ENCODE measurements around the gene ICE1.
"Not testable (repeated sequence)": the region's sequence is repeated elsewhere in the genome, so short reads cannot be mapped to it uniquely, and the experiment has no call there.

The ICE1 gene, protein sequence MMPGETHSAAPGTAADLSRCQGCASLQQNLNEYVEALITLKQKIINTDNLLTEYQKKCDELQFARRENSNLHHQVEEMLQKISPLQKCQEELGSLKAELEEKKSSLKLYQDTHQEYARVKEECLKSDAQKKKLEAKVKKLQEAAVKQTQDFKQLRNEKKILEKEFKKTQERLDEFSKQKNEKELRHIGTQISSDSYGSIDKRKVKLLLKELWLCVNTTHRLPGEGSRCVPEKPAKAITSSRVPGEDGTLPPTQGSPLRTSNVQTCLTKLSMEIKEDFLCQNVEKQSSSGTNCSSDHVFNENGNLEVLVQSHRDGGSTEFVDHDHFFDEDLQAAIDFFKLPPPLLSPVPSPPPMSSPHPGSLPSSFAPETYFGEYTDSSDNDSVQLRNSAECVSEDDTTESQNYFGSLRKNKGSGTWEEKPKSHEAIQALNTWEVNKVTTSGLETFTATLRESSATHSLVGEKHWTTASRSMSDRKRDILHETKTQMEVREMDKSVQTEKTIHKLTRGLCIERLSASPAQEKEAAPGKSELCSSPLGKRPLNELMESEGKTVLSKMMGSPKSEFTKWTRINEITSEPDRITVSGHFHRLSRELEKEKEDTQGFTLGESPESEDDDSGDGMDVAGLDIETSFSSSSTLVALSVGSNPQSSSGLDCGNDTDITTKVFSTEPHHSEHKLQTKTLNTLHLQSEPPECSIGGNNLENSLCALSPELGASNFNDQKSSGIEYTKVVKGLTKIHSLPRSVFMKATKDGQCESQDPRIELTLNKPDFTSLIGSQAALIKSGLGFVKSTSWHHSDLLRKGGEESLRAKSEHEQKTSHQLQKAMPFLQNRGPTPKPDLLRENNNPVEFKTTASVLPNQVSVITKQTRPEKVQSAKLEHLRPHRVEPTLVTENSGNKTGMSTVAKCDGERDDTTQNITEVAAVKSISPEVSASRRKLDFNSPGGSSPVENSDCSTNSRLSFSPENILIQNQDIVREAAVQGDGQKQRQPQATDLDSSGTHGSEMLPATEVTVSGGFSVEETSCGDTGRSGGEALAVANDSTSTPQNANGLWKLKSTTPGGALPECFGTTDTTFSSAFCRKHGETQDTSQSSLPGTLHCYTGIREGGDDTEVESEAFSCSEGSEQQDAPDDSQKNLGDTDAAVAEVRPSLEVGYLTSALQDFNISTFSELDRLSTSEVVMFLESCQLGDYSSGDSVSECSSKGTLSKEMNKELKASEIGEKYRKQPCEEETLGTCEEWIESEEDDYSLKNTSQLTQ (N-terminal part only)

DNA sequence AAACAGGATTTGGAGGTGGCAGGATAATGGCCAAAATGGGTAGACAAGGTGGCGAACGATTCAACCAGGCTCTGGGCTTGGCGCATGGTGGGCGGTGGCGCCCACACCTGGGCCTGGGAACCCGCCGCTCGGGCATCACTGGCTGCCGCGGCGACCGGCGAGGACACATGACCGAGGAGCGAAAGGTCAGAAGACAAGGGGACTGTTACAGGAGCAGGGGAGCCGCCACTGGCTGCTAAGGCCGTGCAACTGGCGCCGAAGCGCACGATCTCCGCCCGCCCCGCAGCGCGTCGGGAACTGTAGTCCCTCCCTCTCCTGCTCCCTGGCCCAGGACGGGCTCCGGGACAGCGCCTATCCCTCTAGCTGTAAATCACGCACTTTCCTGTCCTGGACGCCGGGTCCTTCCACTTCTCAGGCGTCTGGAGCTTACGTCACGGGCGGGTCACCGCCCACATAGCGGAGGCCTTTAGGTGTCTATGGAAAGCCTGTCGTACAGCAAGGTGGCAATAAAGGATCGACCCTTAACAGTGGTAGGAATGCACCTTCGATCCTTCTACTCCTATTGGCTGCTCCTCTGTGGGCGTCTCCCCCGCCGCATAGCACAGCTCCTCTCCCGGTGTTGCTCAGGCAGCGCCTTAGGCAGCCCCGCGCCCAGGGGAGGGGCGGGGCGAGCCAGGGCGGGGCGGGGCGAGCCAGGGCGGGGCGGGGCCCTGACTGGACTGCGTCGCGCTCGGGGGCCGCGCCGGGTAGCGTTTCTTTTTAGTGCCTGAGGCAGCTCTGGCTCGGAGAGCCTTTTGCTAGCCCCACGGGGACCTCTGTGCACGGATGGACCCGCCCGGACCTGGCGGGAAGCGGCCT lies at the start of gene ICE1:
Gene ICE1, plus strand, starts transcription at position 717 of the 858 bp plus-strand sequence. CDS start 239 bp downstream, outside the sequence.
- peak; percentile 98 for DNase-seq

DNA sequence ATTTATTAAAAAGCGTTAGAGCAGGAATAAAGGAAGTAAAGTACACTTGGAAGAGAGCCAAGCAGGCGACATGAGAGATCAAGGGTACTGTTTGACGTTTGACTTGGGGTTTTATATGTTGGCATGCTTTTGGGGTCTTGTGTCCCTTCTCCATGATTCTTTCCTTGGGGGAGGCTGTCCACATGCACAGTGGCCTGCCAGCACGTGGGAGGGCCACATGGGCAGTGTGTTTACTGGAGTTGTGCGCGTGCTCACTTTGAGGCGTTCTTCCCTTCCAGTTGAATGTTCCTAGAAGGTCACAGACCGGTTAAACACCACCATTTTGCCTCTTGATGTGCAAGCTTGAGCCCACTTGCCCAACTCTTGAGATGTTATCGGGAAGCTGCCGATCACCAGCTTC lies 49.5 kb upstream of the ICE1 start:
- no peak for DNase-seq

DNA sequence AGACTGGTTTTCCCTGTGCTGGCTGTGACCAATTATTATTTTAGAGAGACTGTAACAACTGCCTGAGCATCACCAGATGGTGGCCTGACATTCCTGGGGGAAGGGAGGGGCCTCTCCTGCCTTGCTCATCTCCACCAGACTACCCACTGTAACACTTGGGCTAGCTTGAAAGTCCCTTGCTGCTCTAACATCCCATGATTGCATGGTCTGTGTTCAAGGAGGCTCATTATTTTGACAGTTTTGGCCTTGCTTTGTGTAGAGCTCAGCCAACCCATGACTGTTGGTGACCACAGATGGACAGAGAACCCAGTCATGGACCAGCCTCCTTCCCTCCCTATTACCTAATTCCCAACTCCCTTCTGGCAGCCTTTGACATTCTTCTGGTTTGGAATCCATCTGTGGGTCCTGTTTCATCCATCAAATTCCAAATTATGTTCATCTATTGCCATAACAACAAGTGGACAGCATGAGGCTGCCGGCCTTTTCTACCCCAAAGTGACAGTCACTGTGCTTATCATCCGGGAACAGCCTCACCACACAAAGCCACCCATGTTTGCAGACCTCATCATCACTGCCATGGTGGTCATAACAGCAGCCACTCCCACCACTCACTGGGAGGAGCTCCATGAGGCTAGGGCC lies 49.0 kb upstream of the ICE1 start:
- no peak for DNase-seq

DNA sequence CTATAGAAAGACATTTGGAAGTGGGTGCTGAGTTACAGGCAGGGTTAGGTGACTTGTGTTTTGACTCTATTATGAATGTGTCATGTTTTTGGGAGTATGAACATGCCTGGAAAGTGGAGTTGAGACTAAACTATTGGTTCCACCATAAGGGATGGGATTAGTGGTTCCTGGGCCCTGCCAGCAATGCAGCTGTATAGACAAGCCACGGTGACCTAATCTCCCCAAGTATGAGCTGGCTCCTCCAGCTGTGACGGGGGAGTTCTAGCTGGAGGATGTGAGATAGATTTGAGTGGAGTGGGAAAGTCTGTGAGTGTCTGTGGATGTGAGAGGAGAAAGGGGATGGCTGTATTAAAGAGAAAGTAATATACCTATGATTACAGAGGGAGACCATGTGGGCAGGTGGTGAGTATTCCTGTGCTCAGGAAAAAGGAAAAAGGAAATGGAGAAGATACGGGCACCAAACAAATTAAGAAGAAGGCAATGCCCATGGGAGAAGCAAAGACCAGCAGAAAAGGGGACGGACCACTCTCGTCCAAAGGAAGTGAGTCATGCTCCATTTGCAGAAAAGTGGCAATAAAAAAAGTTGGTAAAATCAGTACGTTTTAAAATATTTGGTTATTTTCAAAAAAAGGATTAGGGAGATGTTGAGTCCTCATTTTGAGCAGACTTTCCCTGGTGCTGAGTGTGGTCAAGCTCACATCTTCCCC lies 48.3 kb upstream of the ICE1 start:
- no peak for DNase-seq

DNA sequence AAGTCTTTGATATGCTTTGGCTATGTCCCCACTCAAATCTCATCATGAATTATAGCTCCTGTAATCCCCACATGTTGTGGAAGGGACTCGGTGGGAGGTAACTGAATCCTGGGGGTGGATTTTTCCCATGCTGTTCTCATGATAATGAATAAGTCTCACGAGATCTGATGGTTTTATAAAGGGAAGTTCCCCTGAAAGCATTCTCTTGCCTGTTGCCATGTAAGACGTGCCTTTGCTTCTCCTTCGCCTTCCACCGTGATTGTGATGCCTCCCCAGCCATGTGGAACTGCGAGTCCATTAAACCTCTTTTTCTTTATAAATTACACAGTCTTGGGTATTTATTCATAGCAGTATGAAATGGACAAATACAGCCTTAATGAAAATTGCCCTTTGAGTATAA lies 44.7 kb upstream of the ICE1 start:
- DNase-seq: no peak

DNA sequence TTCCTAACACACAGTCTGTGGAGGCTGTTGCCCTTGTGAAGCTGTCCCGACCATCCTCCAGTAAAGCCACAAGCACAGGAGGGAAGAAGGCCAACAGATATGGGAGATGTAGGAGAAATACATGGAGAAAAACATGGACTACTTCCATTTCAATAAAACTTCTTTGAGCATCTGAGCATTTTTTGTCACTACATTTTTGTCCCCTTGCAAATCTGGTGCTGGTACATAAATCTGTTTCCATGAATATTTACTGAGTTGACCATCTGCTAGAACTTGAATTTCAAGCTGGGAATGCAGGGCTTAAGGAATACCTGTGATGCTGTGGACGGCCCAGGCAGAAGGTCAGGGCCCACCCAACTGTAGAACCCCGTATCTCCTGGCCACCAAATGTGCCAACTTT lies 43.9 kb upstream of the ICE1 start:
- DNase-seq: no peak

DNA sequence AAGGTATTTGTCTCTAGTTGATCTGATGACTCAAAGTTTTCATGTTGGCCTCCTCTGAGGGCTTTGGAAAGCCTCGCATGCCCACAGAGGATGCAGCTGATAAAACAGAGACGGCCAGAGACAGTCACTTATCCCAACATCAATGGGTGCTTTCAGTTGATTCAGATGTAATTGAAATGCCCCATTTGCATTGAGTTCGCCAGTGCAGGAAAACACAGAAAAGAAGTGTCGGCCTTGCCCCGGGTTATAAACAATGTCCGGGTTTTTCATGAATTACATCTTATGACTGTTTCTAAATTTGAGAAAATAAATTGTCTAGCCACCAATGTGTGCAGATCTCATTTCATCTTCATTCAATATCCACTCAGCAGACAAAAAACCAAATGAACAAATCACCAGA lies 42.2 kb upstream of the ICE1 start:
- DNase-seq: no peak

DNA sequence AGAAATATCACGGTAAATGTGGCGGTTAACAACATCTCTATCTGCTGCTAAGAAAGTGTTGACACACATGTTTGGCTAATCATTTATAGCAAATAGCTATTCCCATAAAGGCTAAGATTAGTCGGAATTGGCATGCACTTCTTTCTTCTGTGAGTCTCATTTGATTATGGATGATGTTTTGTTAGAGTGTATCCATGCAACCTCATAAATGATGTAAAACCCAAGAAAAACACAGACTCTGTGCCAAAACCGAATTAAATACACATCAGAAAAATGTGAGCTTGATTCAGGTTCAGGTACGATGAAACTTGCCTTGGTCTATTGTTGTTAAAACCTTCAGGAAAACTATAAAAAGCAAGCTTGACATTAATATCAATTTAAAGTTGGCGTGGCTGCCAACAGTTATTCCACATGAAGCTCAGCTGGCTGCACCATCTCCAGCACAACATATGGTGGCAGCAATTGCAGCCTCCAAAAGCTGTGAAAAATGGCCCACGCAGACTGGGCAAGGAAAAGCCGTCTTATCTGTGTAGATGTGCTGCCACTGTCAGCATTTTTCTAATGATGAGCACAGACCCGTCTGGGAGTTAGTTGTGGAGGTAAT lies 41.1 kb upstream of the ICE1 start:
- DNase-seq: no peak

DNA sequence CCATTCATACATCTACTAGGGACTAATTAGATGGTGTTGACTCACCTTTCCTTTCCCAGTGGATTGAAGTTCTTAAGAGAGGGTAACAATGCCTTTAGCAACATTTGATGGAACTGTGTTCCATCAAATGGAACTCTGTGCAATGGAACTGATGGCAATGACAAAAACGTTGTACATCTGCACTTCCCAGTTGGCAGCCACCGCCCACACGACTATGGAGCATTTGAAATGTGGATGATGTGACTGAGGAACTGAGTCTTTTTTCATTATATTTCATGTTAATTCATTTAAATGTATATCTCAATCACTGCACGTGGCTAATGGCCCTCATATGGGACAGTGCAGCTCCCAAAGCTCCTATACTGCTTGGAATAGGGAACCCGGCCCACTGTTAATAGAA lies 39.0 kb upstream of the ICE1 start:
- no peak for DNase-seq

DNA sequence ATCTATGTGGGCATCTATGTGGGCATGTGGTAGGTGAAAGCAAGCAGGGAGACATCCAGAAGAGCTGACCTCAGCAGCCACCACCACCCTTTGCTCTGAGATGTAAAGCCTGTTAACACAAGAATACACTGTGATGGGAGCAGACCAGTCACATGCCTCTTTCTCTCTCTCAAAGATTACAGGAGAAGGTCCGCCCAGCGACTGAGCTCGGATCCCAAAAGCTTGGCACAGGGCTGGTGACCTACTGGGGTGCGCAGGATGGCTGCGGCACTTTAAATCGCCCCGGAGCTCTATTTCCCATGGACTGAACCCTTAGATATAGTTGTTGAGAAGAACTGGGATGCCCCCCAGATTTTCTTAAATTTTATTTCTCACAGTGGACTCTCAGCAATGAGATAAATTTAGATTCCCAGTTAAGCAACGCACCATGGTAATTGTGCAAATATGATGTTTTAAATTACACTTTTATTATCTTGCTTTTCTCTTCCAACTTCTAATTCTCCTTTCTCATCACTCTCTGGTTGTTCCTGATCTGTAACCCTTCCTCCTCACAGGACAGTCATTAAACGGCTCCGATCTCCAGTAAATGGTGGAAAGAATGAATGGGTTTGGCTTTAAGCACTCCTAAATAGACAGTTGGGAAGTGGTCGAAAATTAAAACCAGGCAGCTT lies 37.7 kb upstream of the ICE1 start:
- DNase-seq: no peak

DNA sequence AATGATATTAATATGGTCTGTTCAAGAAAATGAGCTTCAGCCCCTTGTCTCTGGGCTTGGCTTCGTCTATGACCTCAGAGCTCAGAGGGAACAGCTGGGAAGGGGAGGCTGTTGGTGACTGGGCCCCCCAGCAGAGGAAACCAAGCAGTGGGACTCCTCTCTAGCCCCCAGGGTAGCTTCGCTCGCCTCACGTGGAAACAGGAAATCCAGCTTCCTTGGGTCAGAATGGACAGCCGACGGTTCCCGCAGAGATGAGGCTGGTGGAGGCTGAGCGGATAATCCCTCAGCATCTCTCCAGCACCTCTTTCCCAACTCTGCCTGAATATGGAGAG lies 37.2 kb upstream of the ICE1 start:
- DNase-seq: no peak

DNA sequence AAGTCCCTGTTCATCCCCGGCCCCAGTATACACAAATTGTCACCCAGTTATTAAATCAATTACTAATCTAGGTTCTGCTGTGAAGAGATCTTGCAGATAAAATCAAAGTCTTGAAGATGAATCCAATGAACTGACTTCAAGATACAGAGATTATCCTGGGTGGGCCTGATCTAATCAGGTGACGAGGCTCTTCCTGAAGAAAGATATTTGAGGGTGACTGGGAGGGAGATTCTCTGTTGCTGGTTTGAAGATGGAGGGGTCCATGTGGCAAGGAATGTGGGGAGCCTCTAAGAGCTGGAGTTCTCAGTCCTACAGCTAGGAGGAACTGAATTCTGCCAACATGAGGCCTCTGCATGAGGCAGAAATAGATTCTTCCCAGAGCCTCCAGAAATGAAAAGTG lies 36.1 kb upstream of the ICE1 start:
- DNase-seq: no peak

DNA sequence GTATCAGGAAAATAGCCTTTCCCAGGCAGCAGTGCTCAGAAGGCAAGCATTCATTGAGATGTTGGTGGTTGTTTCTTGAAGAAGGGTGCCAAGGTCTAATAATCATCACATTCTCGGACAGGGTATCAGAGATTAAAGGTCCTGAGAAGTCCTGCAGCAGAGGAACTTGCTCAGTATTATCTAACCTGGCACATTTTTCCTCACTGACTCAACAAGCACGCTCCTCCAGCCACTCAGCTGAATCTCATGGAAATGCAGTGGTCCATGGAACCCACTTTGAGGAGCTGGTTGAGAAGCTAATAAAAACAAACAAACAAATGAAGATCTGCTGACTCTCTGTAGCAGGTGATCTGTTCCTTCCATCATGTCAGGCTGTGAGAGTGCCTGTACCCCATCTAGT lies 35.3 kb upstream of the ICE1 start:
- no peak for DNase-seq

DNA sequence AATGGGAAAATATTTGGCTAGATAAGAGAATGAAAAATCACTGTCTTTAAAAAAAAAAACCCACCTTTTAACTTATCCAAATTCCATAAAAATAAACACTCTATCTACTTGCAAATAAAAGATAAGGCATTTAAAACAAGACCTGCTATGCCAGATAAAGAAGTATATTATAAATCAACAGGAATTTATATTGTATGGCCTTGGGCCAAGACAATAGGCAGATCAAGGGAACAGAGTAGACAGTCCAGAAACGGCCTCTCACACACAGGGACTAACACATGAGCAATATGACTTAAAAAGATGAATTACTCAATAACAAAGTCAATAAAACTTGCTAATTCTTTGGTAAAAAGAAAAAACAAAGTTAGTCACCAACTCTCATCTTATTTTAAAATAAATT lies 34.7 kb upstream of the ICE1 start:
- no peak for DNase-seq

DNA sequence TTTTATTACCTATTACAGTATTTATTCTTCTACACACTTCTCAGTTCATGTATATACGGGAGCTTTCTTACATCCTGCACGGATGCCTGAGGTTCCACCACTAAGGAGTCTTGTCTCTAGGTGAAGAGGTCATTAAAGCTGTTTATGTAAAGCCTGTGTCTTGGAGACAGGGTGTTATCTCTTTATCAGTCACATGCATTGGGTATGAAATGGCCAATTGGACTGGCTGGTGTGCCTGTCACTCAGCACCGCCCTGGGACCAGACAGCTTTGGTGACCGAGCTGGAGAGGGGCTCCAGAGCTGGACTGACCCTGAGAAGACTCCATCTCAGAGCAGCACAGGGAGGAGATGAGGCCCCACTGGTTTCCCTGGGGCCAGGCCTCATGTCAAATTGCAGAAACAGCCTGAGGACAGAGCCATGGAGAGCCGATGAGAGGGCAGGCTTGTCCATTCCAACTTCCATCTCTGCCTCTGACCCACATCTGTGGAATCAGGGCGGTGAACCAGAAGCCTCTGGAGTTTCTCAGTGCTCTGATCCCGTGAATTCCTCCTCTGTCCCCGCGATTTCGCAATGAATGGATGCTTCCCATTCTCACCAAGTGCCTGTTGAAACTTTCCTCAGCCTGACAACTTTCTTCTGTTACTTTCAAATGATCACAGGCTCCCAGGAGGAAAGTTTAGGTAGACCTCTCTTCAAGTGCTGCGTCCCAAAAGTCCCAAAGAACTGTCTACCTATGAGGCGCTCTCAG lies 32.2 kb upstream of the ICE1 start:
- DNase-seq: not testable (repeated sequence)

DNA sequence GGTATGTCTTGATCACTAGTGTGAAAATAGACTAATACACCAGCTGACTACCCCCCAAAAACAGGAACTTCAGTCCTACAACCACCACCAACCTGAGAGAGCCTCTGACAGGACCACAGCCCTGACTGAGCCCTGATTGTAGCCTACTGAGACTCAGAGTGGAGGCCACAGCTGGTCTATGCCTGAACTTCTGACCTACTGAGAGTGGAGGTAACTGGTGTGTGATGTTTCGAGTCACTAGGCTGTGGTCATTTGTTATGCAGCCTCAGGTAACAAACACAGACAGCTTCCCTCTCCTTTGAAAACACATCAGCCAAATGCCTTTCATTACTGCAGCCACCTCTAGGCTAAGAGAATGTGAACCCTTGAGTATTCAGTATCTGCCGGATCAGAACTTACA lies 30.0 kb upstream of the ICE1 start:
- not testable (repeated sequence) for DNase-seq

DNA sequence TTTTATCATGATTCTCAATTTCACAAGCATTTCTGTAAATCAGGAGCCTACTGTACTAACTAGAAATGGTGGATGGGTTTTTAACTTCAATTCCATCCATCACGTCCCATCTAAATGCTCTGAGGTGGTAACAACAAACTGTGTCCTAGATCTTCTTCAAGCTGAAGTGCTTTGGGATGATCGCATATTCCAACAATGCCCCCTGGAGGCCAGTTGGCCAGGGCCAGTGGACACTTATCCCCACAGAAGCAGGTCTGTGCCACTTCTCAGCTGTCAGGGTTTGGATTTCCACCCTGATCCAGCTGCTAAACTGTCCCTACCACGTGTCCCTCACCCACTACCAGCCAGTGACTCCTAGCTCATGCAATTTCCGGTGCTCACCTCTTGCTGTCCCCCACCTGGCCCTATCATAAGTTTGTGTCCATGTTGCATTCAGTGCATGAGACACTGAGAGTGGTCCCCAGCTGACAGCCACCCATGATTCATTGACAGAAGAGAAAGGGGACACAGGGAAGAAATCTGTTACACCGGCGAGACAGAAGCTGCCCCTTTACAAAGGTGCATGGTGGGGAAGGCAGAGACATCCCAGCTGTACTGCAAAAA lies 28.0 kb upstream of the ICE1 start:
- DNase-seq: peak; percentile 2

DNA sequence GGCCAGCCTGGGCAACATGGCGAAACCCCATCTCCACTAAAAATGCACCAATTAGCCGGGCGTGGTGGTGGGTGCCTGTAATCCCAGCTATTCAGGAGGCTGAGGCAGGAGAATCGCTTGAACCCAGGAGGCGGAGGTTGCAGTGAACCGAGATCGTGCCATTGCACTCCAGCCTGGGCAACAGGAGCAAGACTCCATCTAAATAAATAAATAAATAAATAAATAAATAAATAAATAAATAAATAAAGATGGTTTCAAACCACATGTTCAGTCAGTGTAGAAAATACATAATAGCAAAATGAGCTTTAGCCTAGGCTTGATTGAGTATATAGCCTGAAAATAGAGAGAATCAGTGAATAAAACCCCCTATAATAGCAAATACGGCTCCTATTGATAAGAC lies 27.4 kb upstream of the ICE1 start:
- DNase-seq: not testable (repeated sequence)

DNA sequence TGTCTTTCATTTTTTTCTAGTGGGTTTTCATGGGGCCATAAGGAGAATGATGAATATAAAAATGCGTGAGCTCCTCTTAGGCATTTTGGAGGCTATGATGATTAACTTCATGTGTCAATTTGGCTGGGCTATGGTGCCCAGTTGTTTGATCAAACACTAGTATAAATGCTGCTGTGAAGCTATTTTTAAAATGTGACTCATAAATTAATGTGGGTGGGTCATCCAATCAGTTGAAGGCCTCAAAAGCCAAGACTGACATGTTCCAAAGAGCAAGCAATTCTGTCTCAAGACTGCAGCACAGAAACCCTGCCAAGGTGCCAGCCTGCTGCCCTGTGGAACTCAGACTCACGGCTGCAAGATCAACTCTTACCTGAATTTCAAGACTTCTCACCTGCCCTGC lies 24.4 kb upstream of the ICE1 start:
- DNase-seq: no peak
